Stimulated activated CD4-positive, alpha-beta T cell treated with anti-CD3 and anti-CD28 coated beads, Interleukin-4, amount 100 ng/mL, for 1 hour (primary cell): ENCODE data around the gene PDE4D.
"Not testable (repeated sequence)": the region's sequence is repeated elsewhere in the genome, so short reads cannot be mapped to it uniquely, and the experiment has no call there.

Experiments
- DNase-seq: peaks from one replicate; pipeline ENCODE4 v3.0.0-alpha.2; 2020

The PDE4D gene

GRCh38 chr5:59312223-59312622 is 581.3 kb downstream of the PDE4D start:
- DNase-seq: no peak

GRCh38 chr5:59308685-59309084 is 584.8 kb downstream of the PDE4D start:
- DNase-seq: not testable (repeated sequence)

- not testable (repeated sequence) for DNase-seq
These were observed 590.2 kb downstream of the PDE4D start for GRCh38 chr5:59303289-59303716.

- DNase-seq: not testable (repeated sequence)
These were observed 591.0 kb downstream of the PDE4D start for GRCh38 chr5:59302509-59302908.

GRCh38 chr5:59301727-59302126 is 591.8 kb downstream of the PDE4D start:
- no peak for DNase-seq

- DNase-seq: no peak
These were observed 592.6 kb downstream of the PDE4D start for GRCh38 chr5:59300930-59301329.

- no peak for DNase-seq
These were observed 594.5 kb downstream of the PDE4D start for GRCh38 chr5:59299006-59299405.

GRCh38 chr5:59296317-59297264 is 596.9 kb downstream of the PDE4D start:
- DNase-seq: no peak

GRCh38 chr5:59293700-59294099 is 599.8 kb downstream of the PDE4D start:
- no peak for DNase-seq

- DNase-seq: no peak
These were observed 601.6 kb downstream of the PDE4D start for GRCh38 chr5:59291941-59292340.

GRCh38 chr5:59287884-59288283 is 605.6 kb downstream of the PDE4D start:
- no peak for DNase-seq

- DNase-seq: no peak
These were observed 606.2 kb downstream of the PDE4D start for GRCh38 chr5:59287361-59287760.

- DNase-seq: no peak
These were observed 607.0 kb downstream of the PDE4D start for GRCh38 chr5:59286510-59286909.

GRCh38 chr5:59285300-59286016 is 608.1 kb downstream of the PDE4D start:
- no peak for DNase-seq

- no peak for DNase-seq
These were observed 610.8 kb downstream of the PDE4D start for GRCh38 chr5:59282726-59283125.

GRCh38 chr5:59279979-59280378 is 613.5 kb downstream of the PDE4D start:
- DNase-seq: no peak

- DNase-seq: no peak
These were observed 616.6 kb downstream of the PDE4D start for GRCh38 chr5:59276917-59277372.

GRCh38 chr5:59276325-59276675 is 617.2 kb downstream of the PDE4D start:
- no peak for DNase-seq

- no peak for DNase-seq
These were observed 617.8 kb downstream of the PDE4D start for GRCh38 chr5:59275510-59276324.

GRCh38 chr5:59275170-59275509 is 618.4 kb downstream of the PDE4D start:
- DNase-seq: no peak

GRCh38 chr5:59274106-59274636 is 619.4 kb downstream of the PDE4D start:
- DNase-seq: no peak

GRCh38 chr5:59272809-59273427 is 620.6 kb downstream of the PDE4D start:
- no peak for DNase-seq
